Measurements from ENCODE around the gene NLRC3. TPM values are rescaled to one million over a fixed set of nuclear protein-coding genes. Genes with fewer than 3 reads are reported as not detected.
"Not testable (repeated sequence)": the region's sequence is repeated elsewhere in the genome, so short reads cannot be mapped to it uniquely, and the experiment has no call there.

The NLRC3 gene
- total RNA-seq, 1 donor from 2014 or later = not detected

DNA sequence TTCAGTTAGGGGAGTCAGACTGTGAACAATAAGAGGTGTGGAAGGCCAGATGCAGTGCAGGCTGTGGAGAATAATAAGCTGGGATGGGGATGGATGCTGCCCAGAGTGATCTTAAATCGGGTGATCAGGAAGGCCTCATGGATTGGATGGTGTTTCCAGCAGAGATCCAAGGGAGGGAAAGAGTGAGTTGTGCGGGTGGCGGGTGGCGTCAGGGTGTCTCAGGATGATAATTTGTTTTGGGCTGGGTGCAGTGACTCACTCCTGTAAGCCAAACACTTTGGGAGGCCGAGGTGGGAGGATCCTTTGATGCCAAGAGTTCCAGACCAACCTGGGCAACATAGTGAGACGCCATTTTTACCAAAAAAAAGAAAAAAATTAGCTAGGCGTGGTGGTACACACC is 68.5 kb downstream of the NLRC3 start:
- H3K27ac Mint-ChIP-seq (ENCODE audit: unreplicated experiment) = no peak overlapping the region
- no peak for DNase-seq (ENCODE audit: extremely low spot score, unreplicated experiment)

DNA sequence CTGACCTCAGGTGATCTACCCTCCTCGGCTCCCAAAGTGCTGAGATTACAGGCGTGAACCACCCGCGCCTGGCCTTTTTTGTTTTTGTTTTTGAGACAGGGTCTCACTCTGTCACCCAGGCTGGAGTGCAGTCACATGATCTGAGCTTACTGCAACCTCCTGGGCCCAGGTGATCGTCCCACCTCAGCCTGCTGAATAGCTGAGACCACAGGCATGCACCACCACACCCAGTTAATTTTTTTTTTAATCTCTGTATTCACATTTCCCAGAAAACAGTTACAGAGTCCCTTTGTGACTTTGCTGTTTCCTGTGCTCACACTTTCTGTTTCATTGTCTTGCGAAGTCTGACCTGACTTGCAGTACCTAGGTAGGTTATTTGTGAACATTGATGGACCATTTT is 73.7 kb downstream of the NLRC3 start:
- no peaks in the 10 kb centered on the region for H3K9me3 Mint-ChIP-seq (ENCODE audit: unreplicated experiment)
- H3K27me3 Mint-ChIP-seq (ENCODE audit: unreplicated experiment) = no peaks in the 10 kb centered on the region
- H3K27ac Mint-ChIP-seq (ENCODE audit: unreplicated experiment) = no peak overlapping the region
- peaks cover 18% of the 10 kb centered on the region for H3K4me1 Mint-ChIP-seq (ENCODE audit: unreplicated experiment)
- no peak for DNase-seq (ENCODE audit: extremely low spot score, unreplicated experiment)
- no peak overlapping the region for H3K4me3 Mint-ChIP-seq (ENCODE audit: unreplicated experiment)
- peaks cover 19% of the 10 kb centered on the region for H3K36me3 Mint-ChIP-seq (ENCODE audit: unreplicated experiment)
- TF ChIP-seq, protein P1, sequence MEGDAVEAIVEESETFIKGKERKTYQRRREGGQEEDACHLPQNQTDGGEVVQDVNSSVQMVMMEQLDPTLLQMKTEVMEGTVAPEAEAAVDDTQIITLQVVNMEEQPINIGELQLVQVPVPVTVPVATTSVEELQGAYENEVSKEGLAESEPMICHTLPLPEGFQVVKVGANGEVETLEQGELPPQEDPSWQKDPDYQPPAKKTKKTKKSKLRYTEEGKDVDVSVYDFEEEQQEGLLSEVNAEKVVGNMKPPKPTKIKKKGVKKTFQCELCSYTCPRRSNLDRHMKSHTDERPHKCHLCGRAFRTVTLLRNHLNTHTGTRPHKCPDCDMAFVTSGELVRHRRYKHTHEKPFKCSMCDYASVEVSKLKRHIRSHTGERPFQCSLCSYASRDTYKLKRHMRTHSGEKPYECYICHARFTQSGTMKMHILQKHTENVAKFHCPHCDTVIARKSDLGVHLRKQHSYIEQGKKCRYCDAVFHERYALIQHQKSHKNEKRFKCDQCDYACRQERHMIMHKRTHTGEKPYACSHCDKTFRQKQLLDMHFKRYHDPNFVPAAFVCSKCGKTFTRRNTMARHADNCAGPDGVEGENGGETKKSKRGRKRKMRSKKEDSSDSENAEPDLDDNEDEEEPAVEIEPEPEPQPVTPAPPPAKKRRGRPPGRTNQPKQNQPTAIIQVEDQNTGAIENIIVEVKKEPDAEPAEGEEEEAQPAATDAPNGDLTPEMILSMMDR (IDR thresholded peaks at IDR 0.05) = no peak

More for the DNA sequence above, 68.5 kb downstream of the NLRC3 start:
- no peak overlapping the region for H3K4me3 Mint-ChIP-seq (ENCODE audit: unreplicated experiment)
- TF ChIP-seq, protein P1 (IDR thresholded peaks at IDR 0.05) = no peak
- no peaks in the 10 kb centered on the region for H3K27me3 Mint-ChIP-seq (ENCODE audit: unreplicated experiment)
- H3K36me3 Mint-ChIP-seq (ENCODE audit: unreplicated experiment) = peaks cover 38% of the 10 kb centered on the region
- peaks cover 1% of the 10 kb centered on the region for H3K4me1 Mint-ChIP-seq (ENCODE audit: unreplicated experiment)
- no peaks in the 10 kb centered on the region for H3K9me3 Mint-ChIP-seq (ENCODE audit: unreplicated experiment)

DNA sequence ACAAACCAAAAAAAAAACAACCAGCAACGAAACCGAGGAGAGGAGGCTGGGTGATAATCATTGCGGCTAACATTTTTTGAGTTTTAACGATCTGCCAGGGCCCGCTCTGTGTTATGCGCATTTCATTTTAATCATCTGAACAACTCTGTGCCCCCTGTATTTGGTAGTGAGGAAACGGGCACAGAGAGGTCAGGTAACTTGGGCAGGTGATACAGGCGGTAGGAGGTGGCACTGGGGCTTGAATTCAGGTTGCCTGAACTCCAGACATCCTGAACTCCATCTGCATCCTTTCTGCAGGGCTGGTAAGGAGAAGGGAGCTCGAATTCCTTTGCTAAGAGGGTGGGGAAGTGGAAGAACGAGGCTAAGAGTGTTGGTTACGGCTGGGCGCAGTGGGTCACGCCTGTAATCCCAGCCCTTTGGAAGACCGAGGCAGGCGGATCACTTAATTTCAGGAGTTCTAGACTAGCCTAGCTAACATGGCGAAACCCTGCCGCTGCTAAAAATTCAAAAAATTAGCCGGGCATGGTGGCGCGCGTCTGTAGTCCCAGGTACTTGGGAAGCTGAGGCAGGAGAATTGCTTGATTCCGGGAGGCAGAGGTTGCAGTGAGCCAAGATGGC is 75.3 kb downstream of the NLRC3 start:
- DNase-seq (ENCODE audit: extremely low spot score, unreplicated experiment) = no peak
- Mint-ChIP-seq H3K4me1 (ENCODE audit: unreplicated experiment) (peaks cover 18% of the 10 kb centered on the region), H3K4me3 (ENCODE audit: unreplicated experiment) (peak overlapping the region; percentile 91), H3K27ac (ENCODE audit: unreplicated experiment) (peak overlapping the region; percentile 92), H3K27me3 (ENCODE audit: unreplicated experiment) (no peaks in the 10 kb centered on the region), H3K36me3 (ENCODE audit: unreplicated experiment) (peaks cover 11% of the 10 kb centered on the region), H3K9me3 (ENCODE audit: unreplicated experiment) (no peaks in the 10 kb centered on the region)
- TF ChIP-seq, protein P1 (IDR thresholded peaks at IDR 0.05) = no peak

DNA sequence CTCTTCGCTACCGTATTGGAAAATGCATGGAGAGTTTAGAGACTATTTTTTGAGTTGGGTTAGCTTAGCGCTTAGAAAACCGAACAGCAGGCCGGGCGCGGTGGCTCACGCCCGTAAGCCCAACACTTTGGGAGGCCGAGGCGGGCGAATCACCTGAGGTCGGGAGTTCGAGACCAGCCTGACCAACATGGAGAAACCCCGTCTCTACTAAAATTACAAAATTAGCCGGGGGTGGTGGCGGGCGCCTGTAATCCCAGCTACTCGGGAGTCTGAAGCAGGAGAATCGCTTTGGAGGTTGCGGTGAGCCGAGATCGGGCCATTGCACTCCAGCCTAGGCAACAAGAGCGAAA is 75.8 kb downstream of the NLRC3 start:
- not testable (repeated sequence) for H3K9me3 Mint-ChIP-seq (ENCODE audit: unreplicated experiment); DNase-seq (ENCODE audit: extremely low spot score, unreplicated experiment); H3K27me3 Mint-ChIP-seq (ENCODE audit: unreplicated experiment)
- H3K36me3 Mint-ChIP-seq (ENCODE audit: unreplicated experiment) = peaks cover 11% of the 10 kb centered on the region
- H3K4me1 Mint-ChIP-seq (ENCODE audit: unreplicated experiment) = peaks cover 18% of the 10 kb centered on the region
- H3K27ac Mint-ChIP-seq (ENCODE audit: unreplicated experiment) = peak overlapping the region; percentile 92
- H3K4me3 Mint-ChIP-seq (ENCODE audit: unreplicated experiment) = peak overlapping the region; percentile 91

DNA sequence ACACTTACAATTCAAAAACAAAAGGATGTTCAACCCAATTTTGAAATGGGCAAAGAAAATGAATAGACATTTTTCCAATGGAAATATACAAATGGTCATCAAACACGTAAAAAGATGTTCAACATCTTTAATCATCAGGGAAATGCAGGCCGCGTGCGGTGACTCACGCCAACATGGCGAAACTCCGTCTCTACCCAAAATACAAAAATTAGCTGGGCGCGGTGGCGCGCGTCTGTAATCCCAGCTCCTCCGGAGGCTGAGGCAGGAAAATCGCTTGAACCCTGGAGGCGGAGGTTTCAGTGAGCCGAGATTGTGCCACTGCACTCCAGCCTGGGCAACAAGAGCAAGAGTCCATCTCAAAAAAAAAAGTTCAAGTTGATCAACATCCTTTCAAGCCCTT is 78.2 kb downstream of the NLRC3 start:
- no peaks in the 10 kb centered on the region for H3K9me3 Mint-ChIP-seq (ENCODE audit: unreplicated experiment)
- H3K36me3 Mint-ChIP-seq (ENCODE audit: unreplicated experiment) = no peaks in the 10 kb centered on the region
- H3K4me3 Mint-ChIP-seq (ENCODE audit: unreplicated experiment) = no peak overlapping the region
- peaks cover 18% of the 10 kb centered on the region for H3K4me1 Mint-ChIP-seq (ENCODE audit: unreplicated experiment)
- no peak for DNase-seq (ENCODE audit: extremely low spot score, unreplicated experiment)
- TF ChIP-seq, protein P1 (IDR thresholded peaks at IDR 0.05) = no peak
- no peaks in the 10 kb centered on the region for H3K27me3 Mint-ChIP-seq (ENCODE audit: unreplicated experiment)
- H3K27ac Mint-ChIP-seq (ENCODE audit: unreplicated experiment) = no peak overlapping the region

DNA sequence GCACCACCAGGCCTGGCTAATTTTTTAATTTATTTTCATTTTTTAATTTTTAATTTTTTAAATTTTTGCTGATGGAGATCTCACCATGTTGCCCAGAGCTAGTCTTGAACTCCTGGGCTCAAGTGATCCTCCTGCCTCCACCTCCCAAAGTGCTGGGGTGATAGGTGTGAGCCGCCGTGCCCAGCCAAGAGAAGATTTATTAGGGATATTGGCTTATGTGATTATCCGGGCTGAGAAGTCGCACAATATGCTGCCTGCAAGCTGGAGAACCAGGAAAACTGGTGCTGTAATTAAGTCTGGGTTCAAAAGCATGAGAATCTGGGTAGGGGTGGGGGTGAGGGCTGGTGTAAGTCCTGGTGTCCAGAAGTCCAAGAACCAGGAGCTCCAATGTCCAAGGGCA is 79.4 kb downstream of the NLRC3 start:
- no peaks in the 10 kb centered on the region for H3K27me3 Mint-ChIP-seq (ENCODE audit: unreplicated experiment)
- no peaks in the 10 kb centered on the region for H3K36me3 Mint-ChIP-seq (ENCODE audit: unreplicated experiment)
- H3K27ac Mint-ChIP-seq (ENCODE audit: unreplicated experiment) = no peak overlapping the region
- TF ChIP-seq, protein P1 (IDR thresholded peaks at IDR 0.05) = no peak
- DNase-seq (ENCODE audit: extremely low spot score, unreplicated experiment) = no peak
- no peak overlapping the region for H3K4me3 Mint-ChIP-seq (ENCODE audit: unreplicated experiment)
- no peaks in the 10 kb centered on the region for H3K9me3 Mint-ChIP-seq (ENCODE audit: unreplicated experiment)
- H3K4me1 Mint-ChIP-seq (ENCODE audit: unreplicated experiment) = peaks cover 16% of the 10 kb centered on the region
